ENCODE data around the gene CD59. TPM values are rescaled to one million over a fixed set of nuclear protein-coding genes. Genes with fewer than 3 reads are reported as not detected.

Gene CD59
- total RNA-seq, 1 experiment from 2014 or later = 15.2 TPM

Other genes starting within 250 kb of the CD59 start
- gene C11orf91, start 35.6 kb downstream of the CD59 start, total RNA-seq (2014; rRNA removed; shearing (Covaris generic)) = not detected in 2 replicates
- gene FBXO3, start 38.1 kb upstream of the CD59 start, total RNA-seq (2014; rRNA removed; shearing (Covaris generic)) = 16.7 and 17.9 TPM in 2 replicates
- 0.87 and 0.92 TPM in 2 replicates for gene LMO2, start 155.7 kb upstream of the CD59 start, total RNA-seq (2014; rRNA removed; shearing (Covaris generic))